HepG2 (cell line): ENCODE results near the gene GREM2.

Source experiments
- NCOA5 ChIP-seq: sonication (generic); formaldehyde crosslinking; IDR thresholded peaks from 2 replicates; pipeline ENCODE4 v1.4.0; 2020; ENCODE audit warnings: missing genetic modification reagents
- TF ChIP-seq, protein P1 (sequence below): sonication (generic); formaldehyde crosslinking; IDR thresholded peaks from 2 replicates; pipeline ENCODE4 v1.4.0; 2020; ENCODE audit warnings: missing genetic modification reagents

GRCh38 chr1:240658312-240658960, 46.5 kb upstream of the GREM2 start:
- no peak for TF ChIP-seq NCOA5 (CRISPR knock-in tag)
- TF ChIP-seq, protein P1, sequence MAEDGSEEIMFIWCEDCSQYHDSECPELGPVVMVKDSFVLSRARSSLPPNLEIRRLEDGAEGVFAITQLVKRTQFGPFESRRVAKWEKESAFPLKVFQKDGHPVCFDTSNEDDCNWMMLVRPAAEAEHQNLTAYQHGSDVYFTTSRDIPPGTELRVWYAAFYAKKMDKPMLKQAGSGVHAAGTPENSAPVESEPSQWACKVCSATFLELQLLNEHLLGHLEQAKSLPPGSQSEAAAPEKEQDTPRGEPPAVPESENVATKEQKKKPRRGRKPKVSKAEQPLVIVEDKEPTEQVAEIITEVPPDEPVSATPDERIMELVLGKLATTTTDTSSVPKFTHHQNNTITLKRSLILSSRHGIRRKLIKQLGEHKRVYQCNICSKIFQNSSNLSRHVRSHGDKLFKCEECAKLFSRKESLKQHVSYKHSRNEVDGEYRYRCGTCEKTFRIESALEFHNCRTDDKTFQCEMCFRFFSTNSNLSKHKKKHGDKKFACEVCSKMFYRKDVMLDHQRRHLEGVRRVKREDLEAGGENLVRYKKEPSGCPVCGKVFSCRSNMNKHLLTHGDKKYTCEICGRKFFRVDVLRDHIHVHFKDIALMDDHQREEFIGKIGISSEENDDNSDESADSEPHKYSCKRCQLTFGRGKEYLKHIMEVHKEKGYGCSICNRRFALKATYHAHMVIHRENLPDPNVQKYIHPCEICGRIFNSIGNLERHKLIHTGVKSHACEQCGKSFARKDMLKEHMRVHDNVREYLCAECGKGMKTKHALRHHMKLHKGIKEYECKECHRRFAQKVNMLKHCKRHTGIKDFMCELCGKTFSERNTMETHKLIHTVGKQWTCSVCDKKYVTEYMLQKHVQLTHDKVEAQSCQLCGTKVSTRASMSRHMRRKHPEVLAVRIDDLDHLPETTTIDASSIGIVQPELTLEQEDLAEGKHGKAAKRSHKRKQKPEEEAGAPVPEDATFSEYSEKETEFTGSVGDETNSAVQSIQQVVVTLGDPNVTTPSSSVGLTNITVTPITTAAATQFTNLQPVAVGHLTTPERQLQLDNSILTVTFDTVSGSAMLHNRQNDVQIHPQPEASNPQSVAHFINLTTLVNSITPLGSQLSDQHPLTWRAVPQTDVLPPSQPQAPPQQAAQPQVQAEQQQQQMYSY (CRISPR knock-in tag): no peak
